ENCODE data around the gene GADL1.

The GADL1 gene

DNA sequence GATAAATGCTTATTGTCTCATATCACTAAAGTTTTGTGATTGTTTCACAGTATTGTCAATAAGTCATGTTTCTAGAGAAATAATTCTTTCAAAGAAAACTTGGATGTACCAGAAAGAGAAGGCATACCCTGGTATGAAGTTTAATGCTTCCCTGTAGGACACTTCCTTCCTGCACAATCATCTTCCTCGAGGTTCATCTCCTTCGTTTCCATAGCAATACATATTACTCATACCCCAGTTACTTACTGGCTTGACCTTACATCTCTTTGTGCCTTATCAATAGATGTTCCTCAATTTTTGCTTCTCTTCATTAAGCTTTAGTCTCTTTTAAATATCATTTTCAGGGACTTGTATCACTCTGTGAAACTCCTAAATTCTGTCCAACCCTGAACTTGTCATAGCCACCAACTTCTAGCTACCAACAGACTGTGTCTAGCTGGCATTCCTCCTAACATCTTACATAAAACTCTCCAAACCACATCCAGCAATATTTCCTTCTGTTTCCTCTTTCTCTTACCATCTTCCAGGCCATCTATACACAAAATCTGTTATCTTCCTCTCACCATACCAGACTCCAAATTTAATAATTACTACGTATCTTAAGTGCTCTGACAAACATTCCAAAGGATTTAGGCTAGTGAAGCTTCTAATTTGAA, 134.3 kb downstream of the GADL1 start:
- no peak overlapping the region for H3K4me3 ChIP-seq (ENCODE audit: low read length in 2 of 2)
- no peak overlapping the region for H3K9ac ChIP-seq (ENCODE audit: low read length in 2 of 2)
- no peaks in the 10 kb centered on the region for H3K9me3 ChIP-seq (ENCODE audit: control insufficient read depth in 2 of 2, low read length in 2 of 2)
- no peak overlapping the region for H3K27ac ChIP-seq (ENCODE audit: low read length)
- no peaks in the 10 kb centered on the region for H3K4me1 ChIP-seq (ENCODE audit: control insufficient read depth, insufficient read depth, low read length)
- no peaks in the 10 kb centered on the region for H3K36me3 ChIP-seq (ENCODE audit: control insufficient read depth in 2 of 2, insufficient read depth in 2 of 2, low read length in 2 of 2)
- H3K27me3 ChIP-seq (ENCODE audit: control insufficient read depth in 1 of 2, insufficient read depth in 2 of 2, low read length in 2 of 2), result no peaks in the 10 kb centered on the region

DNA sequence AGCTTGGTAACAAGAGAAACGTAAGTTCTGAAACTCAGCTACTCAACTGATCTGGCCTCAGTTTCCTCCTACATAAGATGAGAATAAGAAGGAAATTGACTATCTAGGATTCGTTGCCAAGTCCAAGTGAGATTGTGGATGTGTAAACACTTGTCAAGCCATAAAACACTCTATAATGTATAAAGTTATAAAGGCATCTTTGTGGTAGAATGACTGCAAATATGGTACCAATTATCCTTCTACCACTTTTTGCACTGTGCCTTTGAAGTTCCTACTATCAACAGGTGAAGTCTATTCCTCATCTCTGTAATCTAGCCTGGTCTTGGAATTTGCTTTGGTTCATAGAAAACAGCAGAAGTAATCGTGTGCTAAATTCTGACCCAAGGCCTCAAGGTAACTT, 138.2 kb downstream of the GADL1 start:
- Histone ChIP-seq H3K27ac (ENCODE audit: low read length) (no peak overlapping the region), H3K9me3 (ENCODE audit: control insufficient read depth in 2 of 2, low read length in 2 of 2) (no peaks in the 10 kb centered on the region), H3K36me3 (ENCODE audit: control insufficient read depth in 2 of 2, insufficient read depth in 2 of 2, low read length in 2 of 2) (no peaks in the 10 kb centered on the region), H3K9ac (ENCODE audit: low read length in 2 of 2) (no peak overlapping the region), H3K4me3 (ENCODE audit: low read length in 2 of 2) (no peak overlapping the region), H3K27me3 (ENCODE audit: control insufficient read depth in 1 of 2, insufficient read depth in 2 of 2, low read length in 2 of 2) (no peaks in the 10 kb centered on the region), H3K4me1 (ENCODE audit: control insufficient read depth, insufficient read depth, low read length) (peaks cover 3% of the 10 kb centered on the region)

DNA sequence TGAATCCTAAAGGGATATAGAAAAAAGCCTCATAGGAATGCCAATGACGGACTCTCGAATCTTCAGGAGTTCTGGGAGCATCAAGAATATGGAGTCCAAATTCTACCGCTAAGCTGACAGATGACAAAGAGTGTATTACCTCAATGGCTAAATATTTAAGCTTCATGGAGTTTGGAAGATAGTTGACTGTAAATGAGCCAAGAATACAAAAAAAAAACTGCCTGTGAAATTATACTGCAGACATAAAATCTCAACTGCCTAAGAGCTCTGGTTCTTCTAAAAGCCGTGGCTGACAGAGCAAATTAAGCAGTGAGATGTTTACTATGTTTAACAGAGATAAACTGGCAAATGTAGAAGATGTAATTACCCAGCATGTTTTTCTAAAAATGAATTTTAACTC, 140.0 kb downstream of the GADL1 start:
- no peaks in the 10 kb centered on the region for H3K9me3 ChIP-seq (ENCODE audit: control insufficient read depth in 2 of 2, low read length in 2 of 2)
- peaks cover 3% of the 10 kb centered on the region for H3K4me1 ChIP-seq (ENCODE audit: control insufficient read depth, insufficient read depth, low read length)
- no peak overlapping the region for H3K4me3 ChIP-seq (ENCODE audit: low read length in 2 of 2)
- no peak overlapping the region for H3K27ac ChIP-seq (ENCODE audit: low read length)
- no peaks in the 10 kb centered on the region for H3K36me3 ChIP-seq (ENCODE audit: control insufficient read depth in 2 of 2, insufficient read depth in 2 of 2, low read length in 2 of 2)
- no peaks in the 10 kb centered on the region for H3K27me3 ChIP-seq (ENCODE audit: control insufficient read depth in 1 of 2, insufficient read depth in 2 of 2, low read length in 2 of 2)
- H3K9ac ChIP-seq (ENCODE audit: low read length in 2 of 2), result no peak overlapping the region

DNA sequence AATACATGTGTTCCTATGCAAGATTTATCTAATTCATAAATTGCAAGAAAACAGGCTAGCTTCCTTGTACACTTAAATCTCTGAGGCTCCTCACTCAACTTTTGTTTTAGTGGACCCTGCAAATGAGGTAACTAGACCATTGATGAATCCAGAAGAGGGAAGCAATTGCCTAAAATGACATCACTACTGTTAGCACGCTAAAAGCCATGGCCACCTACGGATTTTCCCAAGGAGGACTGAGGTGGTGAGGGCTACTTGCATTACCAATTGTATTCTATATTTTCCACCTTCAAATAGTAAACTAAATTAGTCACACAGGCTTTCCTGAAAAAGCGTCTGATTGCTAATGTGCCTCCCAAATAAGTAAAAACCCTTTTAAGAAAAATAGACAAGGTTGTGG, 140.7 kb downstream of the GADL1 start:
- no peak overlapping the region for H3K27ac ChIP-seq (ENCODE audit: low read length)
- H3K27me3 ChIP-seq (ENCODE audit: control insufficient read depth in 1 of 2, insufficient read depth in 2 of 2, low read length in 2 of 2), result no peaks in the 10 kb centered on the region
- peaks cover 3% of the 10 kb centered on the region for H3K4me1 ChIP-seq (ENCODE audit: control insufficient read depth, insufficient read depth, low read length)
- H3K9ac ChIP-seq (ENCODE audit: low read length in 2 of 2), result no peak overlapping the region
- H3K9me3 ChIP-seq (ENCODE audit: control insufficient read depth in 2 of 2, low read length in 2 of 2), result no peaks in the 10 kb centered on the region
- H3K36me3 ChIP-seq (ENCODE audit: control insufficient read depth in 2 of 2, insufficient read depth in 2 of 2, low read length in 2 of 2), result no peaks in the 10 kb centered on the region
- no peak overlapping the region for H3K4me3 ChIP-seq (ENCODE audit: low read length in 2 of 2)

DNA sequence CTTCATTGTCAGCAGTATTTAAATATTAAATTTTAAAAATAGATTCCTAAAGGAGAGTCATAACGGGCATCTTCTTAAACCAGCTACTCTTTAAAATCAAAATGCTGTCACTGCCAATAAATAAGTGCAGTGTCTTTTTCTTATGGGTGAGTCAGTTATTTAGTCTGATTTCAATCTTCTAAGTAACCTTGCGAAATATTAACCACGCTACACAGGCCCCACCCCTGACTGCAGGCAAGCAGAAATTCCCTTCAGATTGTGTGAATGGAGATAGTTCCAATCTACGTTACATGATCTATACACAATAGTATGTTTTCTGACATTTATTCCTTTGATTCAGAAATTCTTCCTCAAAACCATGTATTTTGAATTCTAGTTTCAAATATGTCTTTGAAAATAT, 141.5 kb downstream of the GADL1 start:
- H3K36me3 ChIP-seq (ENCODE audit: control insufficient read depth in 2 of 2, insufficient read depth in 2 of 2, low read length in 2 of 2), result no peaks in the 10 kb centered on the region
- H3K4me3 ChIP-seq (ENCODE audit: low read length in 2 of 2), result no peak overlapping the region
- H3K27me3 ChIP-seq (ENCODE audit: control insufficient read depth in 1 of 2, insufficient read depth in 2 of 2, low read length in 2 of 2), result no peaks in the 10 kb centered on the region
- H3K9me3 ChIP-seq (ENCODE audit: control insufficient read depth in 2 of 2, low read length in 2 of 2), result no peaks in the 10 kb centered on the region
- H3K27ac ChIP-seq (ENCODE audit: low read length), result no peak overlapping the region
- no peak overlapping the region for H3K9ac ChIP-seq (ENCODE audit: low read length in 2 of 2)
- peaks cover 3% of the 10 kb centered on the region for H3K4me1 ChIP-seq (ENCODE audit: control insufficient read depth, insufficient read depth, low read length)

DNA sequence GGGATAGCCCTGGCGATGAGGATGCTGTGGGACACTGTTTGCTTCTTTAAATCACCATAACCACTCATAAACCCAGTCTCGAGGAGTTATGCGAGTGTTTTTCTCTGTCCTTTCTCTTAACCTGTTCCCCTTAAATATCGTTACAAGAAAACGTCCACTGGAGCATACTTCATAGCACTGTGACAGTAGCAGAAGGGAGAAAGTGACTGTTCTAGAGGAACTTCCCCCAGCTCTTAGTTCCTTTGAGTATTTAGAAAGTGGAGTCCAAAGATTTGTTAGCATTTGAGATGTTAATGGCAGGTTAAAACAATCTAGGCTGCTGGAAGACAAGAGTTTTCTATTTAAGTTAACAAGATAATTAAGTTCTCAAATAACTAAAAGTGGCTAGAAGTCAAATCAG, 142.0 kb downstream of the GADL1 start:
- Histone ChIP-seq H3K27ac (ENCODE audit: low read length) (no peak overlapping the region), H3K9ac (ENCODE audit: low read length in 2 of 2) (no peak overlapping the region)

DNA sequence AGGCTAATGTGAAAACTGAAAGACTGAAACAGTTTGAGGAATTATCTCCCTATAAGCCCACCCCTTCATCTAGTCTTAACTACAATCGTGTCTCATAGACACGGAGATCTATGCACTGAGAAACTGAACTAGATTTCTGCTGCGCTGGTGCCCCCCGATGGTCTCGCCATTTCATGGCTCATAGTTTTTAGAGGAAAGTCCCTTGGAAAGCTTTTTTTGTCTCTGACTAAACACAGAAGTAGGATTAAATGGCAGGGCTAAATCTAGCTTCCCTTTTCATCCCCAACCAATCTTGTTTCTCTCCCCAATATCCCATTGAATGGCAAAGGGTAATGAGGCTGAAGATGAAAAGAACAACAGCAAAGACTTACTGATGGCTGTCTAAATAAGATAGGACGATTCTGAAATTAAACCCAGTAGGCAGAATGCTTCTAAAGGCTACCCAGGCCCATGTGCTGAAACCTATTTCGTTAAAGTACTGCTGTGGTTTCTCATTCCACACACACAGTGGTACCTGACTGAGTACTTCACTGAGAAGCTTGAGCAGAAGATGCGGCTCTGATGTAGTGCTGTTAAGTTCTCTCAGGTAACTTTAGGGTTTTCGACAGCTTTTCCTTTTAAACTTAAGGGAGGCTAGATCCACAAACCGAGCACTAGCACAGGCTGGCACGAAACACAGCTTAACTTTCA, 142.7 kb downstream of the GADL1 start:
- no peaks in the 10 kb centered on the region for H3K36me3 ChIP-seq (ENCODE audit: control insufficient read depth in 2 of 2, insufficient read depth in 2 of 2, low read length in 2 of 2)
- H3K27me3 ChIP-seq (ENCODE audit: control insufficient read depth in 1 of 2, insufficient read depth in 2 of 2, low read length in 2 of 2), result no peaks in the 10 kb centered on the region
- no peaks in the 10 kb centered on the region for H3K9me3 ChIP-seq (ENCODE audit: control insufficient read depth in 2 of 2, low read length in 2 of 2)
- H3K9ac ChIP-seq (ENCODE audit: low read length in 2 of 2), result no peak overlapping the region
- peaks cover 3% of the 10 kb centered on the region for H3K4me1 ChIP-seq (ENCODE audit: control insufficient read depth, insufficient read depth, low read length)
- H3K4me3 ChIP-seq (ENCODE audit: low read length in 2 of 2), result no peak overlapping the region
- H3K27ac ChIP-seq (ENCODE audit: low read length), result no peak overlapping the region

More for the DNA sequence above, 142.0 kb downstream of the GADL1 start:
- Histone ChIP-seq H3K9me3 (ENCODE audit: control insufficient read depth in 2 of 2, low read length in 2 of 2) (no peaks in the 10 kb centered on the region), H3K4me1 (ENCODE audit: control insufficient read depth, insufficient read depth, low read length) (peaks cover 3% of the 10 kb centered on the region), H3K36me3 (ENCODE audit: control insufficient read depth in 2 of 2, insufficient read depth in 2 of 2, low read length in 2 of 2) (no peaks in the 10 kb centered on the region), H3K4me3 (ENCODE audit: low read length in 2 of 2) (no peak overlapping the region), H3K27me3 (ENCODE audit: control insufficient read depth in 1 of 2, insufficient read depth in 2 of 2, low read length in 2 of 2) (no peaks in the 10 kb centered on the region)

DNA sequence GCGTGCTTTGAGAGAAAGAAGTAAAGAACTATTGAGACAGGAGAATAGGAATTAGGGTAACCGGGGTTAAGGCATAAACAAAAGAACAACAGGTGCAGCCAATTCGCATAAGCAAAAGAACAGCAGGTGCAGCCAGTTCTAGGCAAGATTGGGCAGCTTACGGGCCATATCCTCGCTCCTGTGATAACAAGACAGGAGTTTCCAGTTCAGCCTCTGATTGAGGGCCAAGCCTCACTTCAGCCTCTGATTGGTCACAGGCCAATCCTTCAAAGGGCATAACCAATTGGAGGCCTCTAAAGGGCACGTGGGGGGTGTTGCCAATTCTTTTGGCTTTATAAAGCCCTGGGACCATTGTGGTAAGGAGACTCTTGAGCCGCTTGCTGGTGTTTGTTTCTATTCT, 143.5 kb downstream of the GADL1 start:
- no peak overlapping the region for H3K9ac ChIP-seq (ENCODE audit: low read length in 2 of 2)
- H3K9me3 ChIP-seq (ENCODE audit: control insufficient read depth in 2 of 2, low read length in 2 of 2), result no peaks in the 10 kb centered on the region
- peaks cover 3% of the 10 kb centered on the region for H3K4me1 ChIP-seq (ENCODE audit: control insufficient read depth, insufficient read depth, low read length)
- no peak overlapping the region for H3K27ac ChIP-seq (ENCODE audit: low read length)
- no peak overlapping the region for H3K4me3 ChIP-seq (ENCODE audit: low read length in 2 of 2)
- H3K36me3 ChIP-seq (ENCODE audit: control insufficient read depth in 2 of 2, insufficient read depth in 2 of 2, low read length in 2 of 2), result no peaks in the 10 kb centered on the region
- no peaks in the 10 kb centered on the region for H3K27me3 ChIP-seq (ENCODE audit: control insufficient read depth in 1 of 2, insufficient read depth in 2 of 2, low read length in 2 of 2)

DNA sequence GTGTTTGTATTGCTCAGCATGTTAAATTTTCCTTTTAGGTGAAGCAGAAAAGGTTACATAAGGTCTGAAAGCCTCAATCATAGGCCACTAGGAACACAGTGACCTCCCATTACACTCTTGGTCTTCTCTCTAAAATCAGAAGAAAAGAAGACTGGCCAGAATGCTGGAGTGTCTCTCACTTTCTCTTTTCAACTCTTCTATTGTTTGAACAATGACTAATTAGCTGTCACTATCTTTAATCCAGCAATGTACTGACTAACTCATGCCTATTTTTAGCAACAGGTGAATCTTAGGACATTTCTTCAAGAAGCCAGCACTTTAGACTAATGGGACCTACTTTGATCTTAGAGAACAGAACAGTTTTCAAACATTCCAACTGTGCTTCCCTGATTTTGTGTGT, 145.2 kb downstream of the GADL1 start:
- H3K4me1 ChIP-seq (ENCODE audit: control insufficient read depth, insufficient read depth, low read length), result no peaks in the 10 kb centered on the region

DNA sequence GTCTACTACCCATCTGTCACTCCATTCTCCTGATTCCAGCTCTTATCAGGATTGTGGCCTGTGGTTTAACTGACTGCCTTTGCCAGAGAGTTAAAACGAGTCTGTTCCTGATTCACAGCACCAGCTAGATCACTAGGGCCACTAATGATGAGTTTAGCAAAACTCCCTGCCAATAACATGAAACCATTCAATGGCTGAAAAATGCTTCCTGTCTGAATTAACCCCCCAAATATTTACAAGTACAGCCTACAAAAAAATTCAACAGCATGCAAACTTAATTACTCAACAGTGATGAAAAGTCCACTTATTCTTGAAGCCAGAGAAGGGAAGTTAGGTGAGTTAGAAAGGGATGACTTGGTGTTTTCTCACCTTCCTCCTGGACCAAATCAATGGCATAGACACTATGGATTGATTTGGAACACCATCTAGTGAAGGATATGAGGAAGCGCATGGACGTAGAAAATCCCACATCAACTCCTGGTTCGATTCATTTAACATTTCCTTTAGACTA, 146.6 kb downstream of the GADL1 start:
- Histone ChIP-seq H3K27me3 (ENCODE audit: control insufficient read depth in 1 of 2, insufficient read depth in 2 of 2, low read length in 2 of 2) (no peaks in the 10 kb centered on the region), H3K36me3 (ENCODE audit: control insufficient read depth in 2 of 2, insufficient read depth in 2 of 2, low read length in 2 of 2) (no peaks in the 10 kb centered on the region), H3K9ac (ENCODE audit: low read length in 2 of 2) (no peak overlapping the region), H3K9me3 (ENCODE audit: control insufficient read depth in 2 of 2, low read length in 2 of 2) (no peaks in the 10 kb centered on the region), H3K4me1 (ENCODE audit: control insufficient read depth, insufficient read depth, low read length) (no peaks in the 10 kb centered on the region), H3K4me3 (ENCODE audit: low read length in 2 of 2) (no peak overlapping the region), H3K27ac (ENCODE audit: low read length) (no peak overlapping the region)

More for the DNA sequence above, 145.2 kb downstream of the GADL1 start:
- Histone ChIP-seq H3K9ac (ENCODE audit: low read length in 2 of 2) (no peak overlapping the region), H3K9me3 (ENCODE audit: control insufficient read depth in 2 of 2, low read length in 2 of 2) (no peaks in the 10 kb centered on the region), H3K27ac (ENCODE audit: low read length) (no peak overlapping the region), H3K36me3 (ENCODE audit: control insufficient read depth in 2 of 2, insufficient read depth in 2 of 2, low read length in 2 of 2) (no peaks in the 10 kb centered on the region), H3K27me3 (ENCODE audit: control insufficient read depth in 1 of 2, insufficient read depth in 2 of 2, low read length in 2 of 2) (no peaks in the 10 kb centered on the region), H3K4me3 (ENCODE audit: low read length in 2 of 2) (no peak overlapping the region)

DNA sequence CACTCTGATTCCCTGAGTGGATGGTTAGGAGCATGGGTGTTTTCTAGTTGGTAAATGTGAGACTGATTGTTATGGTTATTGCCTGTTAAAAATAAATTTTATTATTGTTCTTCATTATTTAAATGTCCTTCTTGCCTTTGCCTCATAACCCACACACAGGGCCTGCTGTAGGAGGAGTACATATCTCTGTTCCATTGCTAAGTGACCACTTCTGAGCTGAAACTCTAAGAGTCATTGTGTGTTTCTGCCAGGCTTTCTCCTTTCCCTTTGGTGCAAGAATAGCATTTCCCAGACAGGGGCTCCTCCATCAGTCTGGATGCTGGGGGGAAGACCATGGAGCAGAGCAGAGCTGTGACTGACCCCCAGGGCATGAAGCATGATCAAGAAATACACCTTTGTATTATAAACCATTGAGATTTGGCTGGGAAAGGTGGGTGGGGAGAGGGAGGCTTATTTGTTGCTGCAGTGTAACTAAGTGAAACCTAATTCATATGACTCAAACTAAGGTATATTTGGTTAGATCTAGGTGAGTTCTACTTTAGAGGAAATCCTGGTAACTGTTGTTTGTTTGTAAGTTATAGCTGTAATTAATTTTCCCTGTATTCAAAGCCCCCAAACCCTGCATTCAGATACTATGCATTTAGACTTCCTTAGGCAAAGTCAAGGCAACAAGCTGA, 150.7 kb downstream of the GADL1 start:
- Histone ChIP-seq H3K9ac (ENCODE audit: low read length in 2 of 2) (no peak overlapping the region), H3K27me3 (ENCODE audit: control insufficient read depth in 1 of 2, insufficient read depth in 2 of 2, low read length in 2 of 2) (no peaks in the 10 kb centered on the region), H3K36me3 (ENCODE audit: control insufficient read depth in 2 of 2, insufficient read depth in 2 of 2, low read length in 2 of 2) (no peaks in the 10 kb centered on the region), H3K4me1 (ENCODE audit: control insufficient read depth, insufficient read depth, low read length) (no peaks in the 10 kb centered on the region), H3K4me3 (ENCODE audit: low read length in 2 of 2) (no peak overlapping the region), H3K9me3 (ENCODE audit: control insufficient read depth in 2 of 2, low read length in 2 of 2) (no peaks in the 10 kb centered on the region), H3K27ac (ENCODE audit: low read length) (no peak overlapping the region)

Data from stomach smooth muscle (tissue), 2 donors.